Measurements from ENCODE around the gene CNTNAP2. TPM values are rescaled to one million over a fixed set of nuclear protein-coding genes. Genes with fewer than 3 reads are reported as not detected.

The CNTNAP2 gene
- total RNA-seq, 1 donor from 2014 or later, result 4.2 TPM

DNA sequence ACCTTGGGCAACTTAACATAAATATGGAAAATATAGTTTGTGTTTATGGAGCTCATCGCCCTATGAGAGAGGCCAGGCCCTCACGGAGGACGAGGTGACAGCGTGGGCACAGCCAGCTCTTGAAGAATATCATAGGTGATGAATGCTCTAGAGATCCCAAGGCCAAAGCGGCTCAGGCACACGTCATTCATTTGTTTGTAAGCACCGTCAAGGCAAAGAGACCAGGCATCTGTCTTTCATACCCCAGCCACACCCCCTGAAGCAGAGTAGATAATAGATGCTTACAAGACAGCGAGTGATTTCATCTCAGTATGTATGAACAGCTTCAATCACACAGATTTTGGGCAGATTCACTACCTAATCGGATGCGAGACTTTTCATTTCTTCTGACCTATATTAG, 2231.9 kb downstream of the CNTNAP2 start:
- Mint-ChIP-seq H3K27ac (peak overlapping the region; percentile 26), H3K36me3 (no peaks in the 10 kb centered on the region), H3K9me3 (peaks cover 11% of the 10 kb centered on the region), H3K27me3 (ENCODE audit: low read depth) (peaks cover under 1% of the 10 kb centered on the region), H3K4me1 (peaks cover 15% of the 10 kb centered on the region), H3K4me3 (no peak overlapping the region)
- TF ChIP-seq, protein P1, sequence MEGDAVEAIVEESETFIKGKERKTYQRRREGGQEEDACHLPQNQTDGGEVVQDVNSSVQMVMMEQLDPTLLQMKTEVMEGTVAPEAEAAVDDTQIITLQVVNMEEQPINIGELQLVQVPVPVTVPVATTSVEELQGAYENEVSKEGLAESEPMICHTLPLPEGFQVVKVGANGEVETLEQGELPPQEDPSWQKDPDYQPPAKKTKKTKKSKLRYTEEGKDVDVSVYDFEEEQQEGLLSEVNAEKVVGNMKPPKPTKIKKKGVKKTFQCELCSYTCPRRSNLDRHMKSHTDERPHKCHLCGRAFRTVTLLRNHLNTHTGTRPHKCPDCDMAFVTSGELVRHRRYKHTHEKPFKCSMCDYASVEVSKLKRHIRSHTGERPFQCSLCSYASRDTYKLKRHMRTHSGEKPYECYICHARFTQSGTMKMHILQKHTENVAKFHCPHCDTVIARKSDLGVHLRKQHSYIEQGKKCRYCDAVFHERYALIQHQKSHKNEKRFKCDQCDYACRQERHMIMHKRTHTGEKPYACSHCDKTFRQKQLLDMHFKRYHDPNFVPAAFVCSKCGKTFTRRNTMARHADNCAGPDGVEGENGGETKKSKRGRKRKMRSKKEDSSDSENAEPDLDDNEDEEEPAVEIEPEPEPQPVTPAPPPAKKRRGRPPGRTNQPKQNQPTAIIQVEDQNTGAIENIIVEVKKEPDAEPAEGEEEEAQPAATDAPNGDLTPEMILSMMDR (IDR thresholded peaks at IDR 0.05; ENCODE audit: unreplicated experiment), result no peak
- DNase-seq (ENCODE audit: low spot score in 2 of 2, unreplicated experiment in 2 of 2), result no peak

DNA sequence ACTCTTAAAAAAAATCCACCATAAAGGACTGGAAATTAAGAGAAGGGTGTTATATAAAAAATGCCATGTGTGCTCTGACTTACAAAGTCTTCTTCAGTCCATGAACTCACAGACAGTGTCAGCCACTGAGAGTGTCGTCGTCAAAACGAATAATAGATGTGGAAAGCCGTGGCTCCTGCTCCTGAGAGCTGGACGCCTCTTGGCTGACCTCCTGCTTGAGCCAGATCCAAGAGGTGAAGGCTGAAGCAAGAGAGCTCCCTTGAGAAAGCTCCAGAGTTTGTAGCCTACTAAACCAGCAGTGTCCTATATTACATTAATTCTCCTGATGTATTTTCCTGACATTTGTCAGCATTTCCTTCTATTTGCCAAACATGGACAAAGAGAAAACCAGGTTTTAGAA, 2239.7 kb downstream of the CNTNAP2 start:
- Mint-ChIP-seq H3K4me3 (no peak overlapping the region), H3K9me3 (no peaks in the 10 kb centered on the region), H3K27me3 (ENCODE audit: low read depth) (no peaks in the 10 kb centered on the region), H3K4me1 (peaks cover 2% of the 10 kb centered on the region), H3K27ac (no peak overlapping the region), H3K36me3 (no peaks in the 10 kb centered on the region)
- no peak for DNase-seq (ENCODE audit: low spot score in 2 of 2, unreplicated experiment in 2 of 2)
- TF ChIP-seq, protein P1 (IDR thresholded peaks at IDR 0.05; ENCODE audit: unreplicated experiment), result no peak

DNA sequence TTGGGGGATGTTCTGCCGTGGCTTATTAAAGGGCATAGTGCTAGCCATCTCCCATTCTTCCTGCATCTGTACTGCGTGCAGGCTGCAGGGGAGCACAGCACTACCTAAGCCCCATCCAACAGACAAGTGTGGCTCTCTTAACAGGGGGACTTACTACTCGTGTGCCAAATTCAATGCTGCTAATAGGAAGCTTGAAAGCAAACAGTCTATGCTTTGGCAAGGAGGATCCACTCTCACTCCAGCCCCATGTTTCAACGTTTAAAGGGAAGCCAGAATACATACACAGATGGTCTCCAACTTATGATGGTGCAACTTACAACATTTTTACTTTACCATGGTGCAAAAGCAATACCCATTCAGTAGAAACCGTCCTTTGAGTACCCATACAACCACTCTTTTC, 2245.9 kb downstream of the CNTNAP2 start:
- Mint-ChIP-seq H3K36me3 (no peaks in the 10 kb centered on the region), H3K9me3 (peaks cover 7% of the 10 kb centered on the region), H3K4me1 (no peaks in the 10 kb centered on the region), H3K27me3 (ENCODE audit: low read depth) (no peaks in the 10 kb centered on the region), H3K27ac (no peak overlapping the region), H3K4me3 (no peak overlapping the region)
- TF ChIP-seq, protein P1 (IDR thresholded peaks at IDR 0.05; ENCODE audit: unreplicated experiment), result no peak
- no peak for DNase-seq (ENCODE audit: low spot score in 2 of 2, unreplicated experiment in 2 of 2)

DNA sequence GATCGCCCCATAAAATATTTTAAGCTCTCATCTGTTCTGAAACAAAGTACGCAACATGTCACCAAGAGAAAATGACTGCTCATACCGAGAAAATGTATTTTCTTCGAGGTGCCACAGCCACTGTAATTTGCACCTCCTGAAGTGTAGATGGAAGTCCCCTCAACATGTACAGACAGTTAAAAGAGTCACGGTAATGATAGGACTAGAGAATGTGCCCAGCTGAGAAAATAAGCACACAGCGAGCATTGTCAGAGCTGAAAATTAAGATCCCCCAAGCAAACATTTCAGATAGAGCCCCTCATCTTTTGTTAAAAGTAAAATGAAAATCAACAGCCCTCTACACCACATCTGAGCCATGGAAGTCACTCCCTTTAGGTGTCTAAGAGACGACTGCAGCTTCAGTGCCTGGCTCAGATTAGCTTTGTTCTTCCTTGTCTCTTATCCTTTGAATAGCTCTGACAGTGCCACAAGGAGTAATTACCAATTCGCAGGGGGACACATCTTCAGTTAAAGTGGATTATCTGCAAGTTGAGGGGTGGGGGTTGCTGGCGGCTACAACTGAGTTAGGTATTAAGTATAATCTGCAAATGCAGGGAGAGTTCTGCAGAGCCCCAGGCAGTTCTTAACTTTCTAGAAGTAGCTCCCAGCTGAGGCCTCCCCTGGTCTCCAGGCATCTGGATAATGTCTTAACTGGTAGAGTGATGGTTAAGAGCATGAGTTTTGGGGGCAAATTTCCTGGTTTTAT, 2251.3 kb downstream of the CNTNAP2 start:
- no peaks in the 10 kb centered on the region for H3K36me3 Mint-ChIP-seq
- H3K9me3 Mint-ChIP-seq, result peaks cover 19% of the 10 kb centered on the region
- no peaks in the 10 kb centered on the region for H3K4me1 Mint-ChIP-seq
- no peaks in the 10 kb centered on the region for H3K27me3 Mint-ChIP-seq (ENCODE audit: low read depth)
- no peak overlapping the region for H3K4me3 Mint-ChIP-seq
- TF ChIP-seq, protein P1 (IDR thresholded peaks at IDR 0.05; ENCODE audit: unreplicated experiment), result no peak
- H3K27ac Mint-ChIP-seq, result no peak overlapping the region
- DNase-seq (ENCODE audit: low spot score in 2 of 2, unreplicated experiment in 2 of 2), result no peak

DNA sequence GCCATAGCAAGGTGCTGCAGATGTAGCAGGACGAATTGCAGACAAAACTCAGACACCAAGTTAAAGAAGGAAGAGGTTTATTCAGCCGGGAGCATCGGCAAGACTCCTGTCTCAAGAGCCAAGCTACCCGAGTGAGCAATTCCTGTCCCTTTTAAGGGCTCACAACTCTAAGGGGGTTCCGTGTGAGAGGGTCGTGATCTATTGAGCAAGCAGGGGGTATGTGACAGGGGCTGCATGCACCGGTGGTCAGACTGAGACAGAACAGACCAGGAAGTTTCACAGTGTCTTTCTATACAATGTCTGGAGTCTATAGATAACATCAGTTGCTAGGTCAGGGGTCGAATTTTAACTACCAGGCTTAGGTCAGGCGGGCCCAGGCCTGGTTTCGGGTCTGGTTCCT, 2252.0 kb downstream of the CNTNAP2 start:
- H3K4me3 Mint-ChIP-seq, result no peak overlapping the region
- H3K4me1 Mint-ChIP-seq, result no peaks in the 10 kb centered on the region
- DNase-seq (ENCODE audit: low spot score in 2 of 2, unreplicated experiment in 2 of 2), result no peak
- TF ChIP-seq, protein P1 (IDR thresholded peaks at IDR 0.05; ENCODE audit: unreplicated experiment), result no peak
- no peaks in the 10 kb centered on the region for H3K27me3 Mint-ChIP-seq (ENCODE audit: low read depth)
- H3K9me3 Mint-ChIP-seq, result peaks cover 19% of the 10 kb centered on the region
- H3K27ac Mint-ChIP-seq, result no peak overlapping the region
- no peaks in the 10 kb centered on the region for H3K36me3 Mint-ChIP-seq
